Astrocyte of the cerebellum (primary cell): ENCODE results near the gene OLFML1.
"Not testable (repeated sequence)": the region's sequence is repeated elsewhere in the genome, so short reads cannot be mapped to it uniquely, and the experiment has no call there.

Source experiments
- DNase-seq: peaks from one replicate; pipeline ENCODE4 v3.0.0-alpha.2; 2011; ENCODE audit warnings: low read depth
- H3K4me3 ChIP-seq: 2 replicates; pipeline ENCODE4 v1.5.1; 2011; ENCODE audit warnings: mild to moderate bottlenecking, low read depth, low read length, moderate library complexity
- CTCF ChIP-seq: IDR thresholded peaks from 2 replicates; pipeline ENCODE4 v1.5.1; 2012; ENCODE audit warnings: low read length, low read depth, moderate library complexity, mild to moderate bottlenecking; ENCODE audit errors: missing control alignments
- in situ Hi-C: cut with HindIII; loops from 2 replicates; pipeline ENCODE4 v1.10.0; 2017; ENCODE audit warnings: low sequenced_read_pairs

OLFML1 gene

DNA sequence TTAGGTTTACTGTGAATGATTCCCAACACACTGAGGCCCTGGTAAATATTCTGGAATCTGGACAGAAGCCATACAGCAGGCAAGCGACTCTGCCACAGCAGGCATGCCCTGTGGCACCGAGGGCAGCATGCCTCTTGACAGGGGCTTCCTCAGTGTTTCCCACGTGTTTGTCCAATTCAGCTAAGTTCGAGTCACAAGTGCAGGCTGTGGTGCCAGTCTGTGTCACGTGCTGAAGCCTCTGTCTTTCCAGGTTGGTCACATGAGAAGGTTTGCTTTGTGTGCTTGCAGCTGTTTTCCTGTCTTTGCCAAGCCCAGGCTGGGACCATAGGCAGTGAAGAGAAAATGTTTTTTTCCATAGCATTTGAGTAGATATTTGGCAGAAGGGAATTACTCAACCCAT lies 26.1 kb downstream of the OLFML1 start:
- in situ Hi-C loops: no loop called here
- no peak overlapping the region for H3K4me3 ChIP-seq
- no peak for DNase-seq
- no peak for TF ChIP-seq CTCF

GRCh38 chr11:7512525-7513233 lies 27.4 kb downstream of the OLFML1 start:
- H3K4me3 ChIP-seq: peak overlapping the region; percentile 61
- TF ChIP-seq CTCF: no peak
- peak; percentile 9 for DNase-seq
- in situ Hi-C loops: no loop called here

DNA sequence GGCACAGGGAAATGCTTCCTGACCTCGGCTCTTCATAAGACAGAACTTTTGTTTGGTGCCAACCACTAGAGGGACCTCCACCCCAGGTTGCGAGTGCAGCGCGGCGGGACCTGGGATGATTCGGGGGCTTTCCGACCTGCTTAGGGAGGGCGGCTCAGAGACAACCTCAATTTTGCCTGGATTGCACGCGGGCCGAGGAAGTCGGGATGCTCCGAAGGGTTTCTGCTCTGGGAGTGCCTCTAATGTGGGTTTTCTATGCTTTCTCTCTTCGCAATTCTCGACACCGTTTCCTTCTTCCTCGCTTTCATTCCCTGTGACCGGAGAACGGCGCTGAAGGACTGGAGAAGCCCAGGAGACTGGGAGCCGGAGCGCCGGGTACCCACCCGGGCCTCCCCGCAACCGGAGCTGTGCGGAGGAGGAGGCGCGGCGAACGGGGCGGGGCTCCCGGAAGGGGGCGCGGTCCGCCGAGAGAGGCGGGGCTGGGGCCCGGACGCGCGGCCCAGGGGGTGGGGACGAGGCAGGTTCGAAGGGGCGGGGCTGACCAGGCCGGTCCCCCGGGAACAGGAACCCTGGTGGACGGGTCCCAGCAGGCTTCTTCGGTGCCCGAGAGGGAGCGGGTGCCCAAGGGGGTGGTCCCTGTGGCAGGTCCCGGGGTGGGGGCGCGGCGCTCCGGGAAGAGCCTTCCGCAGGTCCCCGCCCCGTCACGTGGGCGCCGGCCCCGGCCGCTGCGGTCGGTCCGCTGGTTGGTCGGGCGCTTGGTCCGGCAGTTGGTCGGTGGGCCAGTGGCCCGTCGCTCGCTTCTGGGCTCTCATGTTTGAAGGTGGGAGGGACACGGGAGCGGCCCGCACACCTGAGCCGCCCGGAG lies 28.2 kb downstream of the OLFML1 start, which contains the start of gene PPFIBP2:
Gene PPFIBP2 (plus strand): TSS at position 766 of the 865 bp plus-strand sequence. CDS start 35,477 bp downstream, outside the sequence.
- TF ChIP-seq CTCF: peak; percentile 69
- H3K4me3 ChIP-seq: peak within 1 kb of the TSS; percentile 61
- in situ Hi-C loops: no loop called here
- DNase-seq: peak; percentile 13

- in situ Hi-C loops: no loop called here
- TF ChIP-seq CTCF: no peak
- no peak for DNase-seq
- H3K4me3 ChIP-seq: peak overlapping the region; percentile 61
These were observed 28.8 kb downstream of the OLFML1 start for GRCh38 chr11:7514099-7514591.

DNA sequence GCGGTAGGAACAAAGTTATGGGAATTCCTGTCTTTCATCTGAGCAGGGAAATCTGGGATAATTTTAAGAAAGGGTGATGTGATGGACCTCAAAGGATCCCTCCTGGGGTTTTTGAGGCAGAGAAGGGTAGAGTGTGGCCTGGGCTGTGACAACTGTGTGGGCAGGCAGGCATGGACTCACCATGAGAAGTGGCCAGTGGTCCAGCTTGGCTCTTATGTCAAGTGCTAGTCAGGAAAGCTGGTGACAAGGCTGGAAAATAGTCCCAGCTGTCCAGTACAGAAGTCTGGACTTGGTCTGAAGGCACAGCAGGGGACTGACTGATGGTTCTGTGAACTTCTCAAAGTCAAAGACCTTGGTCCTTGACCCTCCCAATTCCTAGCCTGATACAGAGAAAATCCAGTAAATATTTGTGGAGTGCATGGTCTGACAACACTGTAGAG lies 30.2 kb downstream of the OLFML1 start:
- H3K4me3 ChIP-seq: no peak overlapping the region
- no peak for DNase-seq
- TF ChIP-seq CTCF: no peak
- in situ Hi-C loops: no loop called here

DNA sequence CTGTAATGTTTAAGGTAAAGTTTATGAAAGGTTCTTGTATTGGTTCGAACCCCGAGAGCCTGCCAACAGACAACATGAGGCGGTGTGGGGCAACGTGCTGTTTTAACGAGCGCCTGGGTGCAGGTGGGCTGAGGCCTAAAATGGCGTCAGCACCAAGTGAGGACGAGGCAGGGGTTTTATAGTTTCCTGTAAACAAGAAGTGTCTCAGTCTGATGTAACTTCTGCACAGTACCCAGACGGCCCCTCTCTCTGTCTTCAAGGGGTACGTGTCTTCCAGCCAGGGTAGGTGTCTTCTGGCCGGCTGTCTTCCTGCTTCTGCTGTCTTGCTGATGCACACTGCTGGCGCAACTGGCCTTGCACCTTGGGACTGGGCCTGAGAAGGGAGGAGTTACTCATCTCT lies 31.2 kb downstream of the OLFML1 start:
- no peak for DNase-seq
- in situ Hi-C loops: no loop called here
- no peak for TF ChIP-seq CTCF
- no peak overlapping the region for H3K4me3 ChIP-seq

GRCh38 chr11:7517743-7518142 lies 32.4 kb downstream of the OLFML1 start:
- DNase-seq, in situ Hi-C loops, H3K4me3 ChIP-seq: not testable (repeated sequence)
